Measurements from ENCODE around the gene NOP16. TPM values are rescaled to one million over a fixed set of nuclear protein-coding genes. Genes with fewer than 3 reads are reported as not detected.
A peak's percentile ranks its signal among the peaks of the same experiment; 100 is the strongest.

Gene NOP16
- total RNA-seq, 1 experiment from 2014 or later = 31.5 TPM

DNA sequence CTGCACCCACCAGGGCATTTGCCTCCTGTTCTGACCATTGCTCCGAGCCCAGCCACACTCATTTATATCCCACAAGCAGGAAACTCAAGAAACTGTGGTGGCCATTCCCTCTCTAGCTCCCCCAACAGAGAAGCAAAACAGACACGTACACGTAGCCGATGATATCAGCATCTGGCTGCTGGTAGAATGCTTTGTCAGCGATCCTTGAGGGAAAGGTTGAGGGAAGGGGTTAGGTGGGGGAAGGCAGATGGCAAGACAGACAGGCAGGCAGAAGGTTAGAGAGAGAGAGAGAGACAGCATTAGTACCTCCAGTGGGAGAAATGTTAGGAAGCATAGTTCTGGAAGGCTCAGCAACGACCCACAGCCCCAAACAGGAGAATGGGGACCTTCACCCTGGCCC is 7.9 kb upstream of the NOP16 start:
- H3K36me3 ChIP-seq (ENCODE audit: low read depth) = no peaks in the 10 kb centered on the region
- CTCF ChIA-PET = interaction anchor here (0.5 kb wide), 1 partner anchor 10 kb away, joined by 4 read pairs; no protein-coding TSS in a partner anchor
- no peaks in the 10 kb centered on the region for H3K27me3 ChIP-seq (ENCODE audit: insufficient read depth, low read depth)
- H3F3A ChIP-seq (ENCODE audit: insufficient read depth, low read depth) = peaks cover 16% of the 10 kb centered on the region; the same call in 1 of the 2 replicates
- intact Hi-C loops (cut with micrococcal nuclease; ENCODE audit: unreplicated experiment) = no loop called here
- H3K4me3 ChIP-seq = no peak overlapping the region
- no peaks in the 10 kb centered on the region for H3K9me2 ChIP-seq (ENCODE audit: insufficient read depth)
- H3K79me2 ChIP-seq (ENCODE audit: low read depth) = no peaks in the 10 kb centered on the region
- POLR2A ChIA-PET (ENCODE audit: unreplicated experiment) = no interaction called here
- no peak overlapping the region for H3K4me2 ChIP-seq
- TF ChIP-seq CTCF (conservative IDR thresholded peaks at IDR 0.05) (no peak), EZH2 (IDR thresholded peaks at IDR 0.05; ENCODE audit: low read depth) (no peak)
- no TSS peak for BruUV-seq (replicated peaks)
- H2AFZ ChIP-seq = no peak overlapping the region
- DNase-seq = peak in 1 of 2 experiments; percentile 22
- no peaks in the 10 kb centered on the region for H3K4me1 ChIP-seq (replicated peaks; ENCODE audit: insufficient read depth)
- H4K20me1 ChIP-seq (ENCODE audit: insufficient read depth) = 0 out of 2 replicates have a peak, but pooled peaks cover 3% of the 10 kb centered on the region
- H3K27ac ChIP-seq = no peak overlapping the region
- no peaks in the 10 kb centered on the region for H3K9me3 ChIP-seq (ENCODE audit: insufficient read depth, low read depth)

DNA sequence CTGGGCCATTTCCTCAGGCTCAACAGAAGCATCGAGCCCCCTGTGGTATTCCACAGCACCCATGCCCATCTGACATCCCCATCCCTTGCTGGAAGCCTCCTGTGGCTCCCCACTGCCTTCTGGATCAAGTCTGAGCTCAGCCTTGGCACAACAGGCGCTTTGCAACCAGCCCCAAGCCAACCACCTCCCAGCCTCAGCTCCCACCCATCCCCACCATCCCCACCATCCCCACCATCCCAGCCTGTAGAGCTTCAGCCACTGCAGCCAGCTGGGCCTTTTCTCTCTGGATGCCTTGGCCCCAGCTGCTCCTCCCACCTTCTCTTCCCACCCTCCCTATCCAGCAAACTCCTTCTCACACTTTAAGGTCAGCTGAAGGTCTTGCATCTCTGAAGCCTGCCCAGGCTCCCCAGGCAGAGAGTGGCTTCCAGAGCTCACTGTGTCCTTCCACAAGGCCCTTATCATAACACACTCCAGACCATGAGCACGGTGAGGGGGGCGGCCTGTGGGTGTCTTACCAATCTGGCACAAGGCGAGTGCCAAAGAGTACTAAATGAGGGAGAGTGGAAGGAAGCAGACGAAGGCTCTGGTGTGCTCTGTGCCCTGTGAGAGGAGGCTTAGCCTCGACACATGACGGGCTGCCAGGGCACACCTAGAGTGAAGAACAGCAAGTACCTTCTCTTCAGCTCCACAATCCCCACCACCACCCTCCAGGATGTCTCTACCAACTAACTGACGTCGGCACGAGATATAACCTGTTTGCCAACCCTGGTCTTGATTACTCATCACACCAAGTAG is 6.7 kb upstream of the NOP16 start:
- Histone ChIP-seq H3F3A (ENCODE audit: insufficient read depth, low read depth) (peaks cover 17% of the 10 kb centered on the region), H3K4me2 (no peak overlapping the region), H3K27me3 (ENCODE audit: insufficient read depth, low read depth) (no peaks in the 10 kb centered on the region), H3K79me2 (ENCODE audit: low read depth) (0 out of 2 replicates have a peak, but pooled peaks cover 4% of the 10 kb centered on the region), H4K20me1 (ENCODE audit: insufficient read depth) (no peaks in the 10 kb centered on the region), H3K9me2 (ENCODE audit: insufficient read depth) (no peaks in the 10 kb centered on the region), H3K36me3 (ENCODE audit: low read depth) (no peaks in the 10 kb centered on the region), H2AFZ (no peak overlapping the region), H3K27ac (no peak overlapping the region), H3K9me3 (ENCODE audit: insufficient read depth, low read depth) (no peaks in the 10 kb centered on the region), H3K4me1 (replicated peaks; ENCODE audit: insufficient read depth) (peaks cover 1% of the 10 kb centered on the region; the same call in 1 of the 2 replicates), H3K4me3 (no peak overlapping the region)
- TF ChIP-seq EZH2 (IDR thresholded peaks at IDR 0.05; ENCODE audit: low read depth) = no peak
- no peak for TF ChIP-seq CTCF (conservative IDR thresholded peaks at IDR 0.05)
- POLR2A ChIA-PET (ENCODE audit: unreplicated experiment) = interaction anchor here (0.7 kb wide), 1 partner anchor 43 kb away, joined by 3 read pairs; no protein-coding TSS in a partner anchor
- DNase-seq = peak in 1 of 2 experiments; percentile 5
- no TSS peak for BruUV-seq (replicated peaks)
- CTCF ChIA-PET = no interaction called here
- intact Hi-C loops (cut with micrococcal nuclease; ENCODE audit: unreplicated experiment) = no loop called here

GRCh38 chr5:176394096-176394495 is 5.7 kb upstream of the NOP16 start:
- POLR2A ChIA-PET (ENCODE audit: unreplicated experiment) = interaction anchor here (0.7 kb wide), 1 partner anchor 42 kb away, joined by 3 read pairs; no protein-coding TSS in a partner anchor
- DNase-seq = no peak
- BruUV-seq (replicated peaks) = no TSS peak

More at GRCh38 chr5:176394096-176394495, 5.7 kb upstream of the NOP16 start:
- Histone ChIP-seq H3F3A (ENCODE audit: insufficient read depth, low read depth) (peaks cover 25% of the 10 kb centered on the region), H3K9me2 (ENCODE audit: insufficient read depth) (no peaks in the 10 kb centered on the region), H3K9me3 (ENCODE audit: insufficient read depth, low read depth) (no peaks in the 10 kb centered on the region), H3K79me2 (ENCODE audit: low read depth) (peaks cover 9% of the 10 kb centered on the region; the same call in 1 of the 2 replicates), H3K4me1 (replicated peaks; ENCODE audit: insufficient read depth) (peaks cover 7% of the 10 kb centered on the region), H4K20me1 (ENCODE audit: insufficient read depth) (no peaks in the 10 kb centered on the region), H3K36me3 (ENCODE audit: low read depth) (no peaks in the 10 kb centered on the region), H3K4me3 (no peak overlapping the region), H2AFZ (no peak overlapping the region), H3K4me2 (no peak overlapping the region), H3K27ac (no peak overlapping the region), H3K27me3 (ENCODE audit: insufficient read depth, low read depth) (no peaks in the 10 kb centered on the region)
- no peak for TF ChIP-seq CTCF (conservative IDR thresholded peaks at IDR 0.05)
- TF ChIP-seq EZH2 (IDR thresholded peaks at IDR 0.05; ENCODE audit: low read depth) = no peak
- CTCF ChIA-PET = no interaction called here
- intact Hi-C loops (cut with micrococcal nuclease; ENCODE audit: unreplicated experiment) = no loop called here
